ENCODE results near the gene ACOXL.

Gene ACOXL

GRCh38 chr2:110992886-110993285 is 260.5 kb downstream of the ACOXL start:
- Histone ChIP-seq H3K9me3 (ENCODE audit: control insufficient read depth, low read length) (no peaks in the 10 kb centered on the region), H3K36me3 (ENCODE audit: control insufficient read depth, insufficient read depth, low read length) (no peaks in the 10 kb centered on the region), H3K27ac (ENCODE audit: insufficient read depth, low read depth, low read length, poor library complexity, severe bottlenecking) (no peak overlapping the region), H3K27me3 (ENCODE audit: control insufficient read depth, insufficient read depth, low read length, poor library complexity, severe bottlenecking) (no peaks in the 10 kb centered on the region), H3K4me1 (ENCODE audit: control insufficient read depth, insufficient read depth, low read length) (no peaks in the 10 kb centered on the region), H3K4me3 (ENCODE audit: insufficient read depth, low read depth, low read length) (no peak overlapping the region)
- WGBS, 2 experiments: 100% methylated on average over 1 to 2 of the region's 2 CpGs

GRCh38 chr2:110993557-110994231 is 261.3 kb downstream of the ACOXL start:
- Histone ChIP-seq H3K4me1 (ENCODE audit: control insufficient read depth, insufficient read depth, low read length) (peaks cover 4% of the 10 kb centered on the region), H3K9me3 (ENCODE audit: control insufficient read depth, low read length) (no peaks in the 10 kb centered on the region), H3K4me3 (ENCODE audit: insufficient read depth, low read depth, low read length) (no peak overlapping the region), H3K36me3 (ENCODE audit: control insufficient read depth, insufficient read depth, low read length) (no peaks in the 10 kb centered on the region), H3K27ac (ENCODE audit: insufficient read depth, low read depth, low read length, poor library complexity, severe bottlenecking) (no peak overlapping the region), H3K27me3 (ENCODE audit: control insufficient read depth, insufficient read depth, low read length, poor library complexity, severe bottlenecking) (no peaks in the 10 kb centered on the region)
- WGBS, 2 experiments: 88 to 91% methylated on average over 3 of the region's 4 CpGs

- 84 to 92% methylated on average over 5 of the region's 5 CpGs for WGBS, 2 experiments
- no peak overlapping the region for H3K4me3 ChIP-seq (ENCODE audit: insufficient read depth, low read depth, low read length)
- H3K9me3 ChIP-seq (ENCODE audit: control insufficient read depth, low read length): no peaks in the 10 kb centered on the region
- H3K36me3 ChIP-seq (ENCODE audit: control insufficient read depth, insufficient read depth, low read length): no peaks in the 10 kb centered on the region
- peaks cover 4% of the 10 kb centered on the region for H3K4me1 ChIP-seq (ENCODE audit: control insufficient read depth, insufficient read depth, low read length)
- no peak overlapping the region for H3K27ac ChIP-seq (ENCODE audit: insufficient read depth, low read depth, low read length, poor library complexity, severe bottlenecking)
- H3K27me3 ChIP-seq (ENCODE audit: control insufficient read depth, insufficient read depth, low read length, poor library complexity, severe bottlenecking): no peaks in the 10 kb centered on the region
Observed at GRCh38 chr2:110994250-110994961, 262.0 kb downstream of the ACOXL start.

- Histone ChIP-seq H3K9me3 (ENCODE audit: control insufficient read depth, low read length) (no peaks in the 10 kb centered on the region), H3K36me3 (ENCODE audit: control insufficient read depth, insufficient read depth, low read length) (no peaks in the 10 kb centered on the region), H3K27me3 (ENCODE audit: control insufficient read depth, insufficient read depth, low read length, poor library complexity, severe bottlenecking) (no peaks in the 10 kb centered on the region), H3K4me3 (ENCODE audit: insufficient read depth, low read depth, low read length) (no peak overlapping the region), H3K4me1 (ENCODE audit: control insufficient read depth, insufficient read depth, low read length) (peaks cover 4% of the 10 kb centered on the region), H3K27ac (ENCODE audit: insufficient read depth, low read depth, low read length, poor library complexity, severe bottlenecking) (no peak overlapping the region)
- WGBS, 2 experiments: 94 to 98% methylated on average over 6 of the region's 6 CpGs
Observed at GRCh38 chr2:110995911-110996310, 263.5 kb downstream of the ACOXL start.

- Histone ChIP-seq H3K4me3 (ENCODE audit: insufficient read depth, low read depth, low read length) (no peak overlapping the region), H3K27ac (ENCODE audit: insufficient read depth, low read depth, low read length, poor library complexity, severe bottlenecking) (no peak overlapping the region), H3K9me3 (ENCODE audit: control insufficient read depth, low read length) (no peaks in the 10 kb centered on the region), H3K27me3 (ENCODE audit: control insufficient read depth, insufficient read depth, low read length, poor library complexity, severe bottlenecking) (no peaks in the 10 kb centered on the region), H3K4me1 (ENCODE audit: control insufficient read depth, insufficient read depth, low read length) (peaks cover 4% of the 10 kb centered on the region), H3K36me3 (ENCODE audit: control insufficient read depth, insufficient read depth, low read length) (no peaks in the 10 kb centered on the region)
- WGBS, 2 experiments: 87 to 88% methylated on average over 5 of the region's 6 CpGs
Observed at GRCh38 chr2:110997331-110998045, 265.1 kb downstream of the ACOXL start.

- Histone ChIP-seq H3K27me3 (ENCODE audit: control insufficient read depth, insufficient read depth, low read length, poor library complexity, severe bottlenecking) (no peaks in the 10 kb centered on the region), H3K9me3 (ENCODE audit: control insufficient read depth, low read length) (no peaks in the 10 kb centered on the region), H3K4me1 (ENCODE audit: control insufficient read depth, insufficient read depth, low read length) (peaks cover 4% of the 10 kb centered on the region), H3K4me3 (ENCODE audit: insufficient read depth, low read depth, low read length) (no peak overlapping the region), H3K36me3 (ENCODE audit: control insufficient read depth, insufficient read depth, low read length) (no peaks in the 10 kb centered on the region), H3K27ac (ENCODE audit: insufficient read depth, low read depth, low read length, poor library complexity, severe bottlenecking) (no peak overlapping the region)
- 54 to 62% methylated on average over 4 of the region's 4 CpGs for WGBS, 2 experiments
Observed at GRCh38 chr2:110998311-110998710, 265.9 kb downstream of the ACOXL start.

GRCh38 chr2:110999626-111000025 is 267.3 kb downstream of the ACOXL start:
- no peak overlapping the region for H3K27ac ChIP-seq (ENCODE audit: insufficient read depth, low read depth, low read length, poor library complexity, severe bottlenecking)
- H3K27me3 ChIP-seq (ENCODE audit: control insufficient read depth, insufficient read depth, low read length, poor library complexity, severe bottlenecking): no peaks in the 10 kb centered on the region
- H3K4me3 ChIP-seq (ENCODE audit: insufficient read depth, low read depth, low read length): no peak overlapping the region
- H3K4me1 ChIP-seq (ENCODE audit: control insufficient read depth, insufficient read depth, low read length): peaks cover 4% of the 10 kb centered on the region
- no peaks in the 10 kb centered on the region for H3K9me3 ChIP-seq (ENCODE audit: control insufficient read depth, low read length)
- H3K36me3 ChIP-seq (ENCODE audit: control insufficient read depth, insufficient read depth, low read length): no peaks in the 10 kb centered on the region

- WGBS, 2 experiments: 88 to 100% methylated on average over 2 to 3 of the region's 3 CpGs
Observed at GRCh38 chr2:111005307-111005706, 272.9 kb downstream of the ACOXL start.

GRCh38 chr2:111005821-111006220 is 273.4 kb downstream of the ACOXL start:
- H3K4me1 ChIP-seq (ENCODE audit: control insufficient read depth, insufficient read depth, low read length): no peaks in the 10 kb centered on the region
- WGBS, 2 experiments: 92 to 96% methylated on average over 4 of the region's 4 CpGs
- no peak overlapping the region for H3K27ac ChIP-seq (ENCODE audit: insufficient read depth, low read depth, low read length, poor library complexity, severe bottlenecking)
- H3K4me3 ChIP-seq (ENCODE audit: insufficient read depth, low read depth, low read length): no peak overlapping the region
- H3K36me3 ChIP-seq (ENCODE audit: control insufficient read depth, insufficient read depth, low read length): no peaks in the 10 kb centered on the region
- H3K27me3 ChIP-seq (ENCODE audit: control insufficient read depth, insufficient read depth, low read length, poor library complexity, severe bottlenecking): no peaks in the 10 kb centered on the region
- no peaks in the 10 kb centered on the region for H3K9me3 ChIP-seq (ENCODE audit: control insufficient read depth, low read length)

More at GRCh38 chr2:111005307-111005706, 272.9 kb downstream of the ACOXL start:
- Histone ChIP-seq H3K27me3 (ENCODE audit: control insufficient read depth, insufficient read depth, low read length, poor library complexity, severe bottlenecking) (no peaks in the 10 kb centered on the region), H3K27ac (ENCODE audit: insufficient read depth, low read depth, low read length, poor library complexity, severe bottlenecking) (no peak overlapping the region), H3K4me3 (ENCODE audit: insufficient read depth, low read depth, low read length) (no peak overlapping the region), H3K4me1 (ENCODE audit: control insufficient read depth, insufficient read depth, low read length) (no peaks in the 10 kb centered on the region), H3K9me3 (ENCODE audit: control insufficient read depth, low read length) (no peaks in the 10 kb centered on the region), H3K36me3 (ENCODE audit: control insufficient read depth, insufficient read depth, low read length) (no peaks in the 10 kb centered on the region)

Measured in ectodermal cell (in vitro differentiated cells).